Measurements from ENCODE around the gene ERGIC2. TPM values are rescaled to one million over a fixed set of nuclear protein-coding genes. Genes with fewer than 3 reads are reported as not detected.

The ERGIC2 gene
- total RNA-seq, 1 experiment from 2014 or later = 140 TPM

Other genes starting within 250 kb of the ERGIC2 start
- gene FAR2, start 231.9 kb downstream of the ERGIC2 start, total RNA-seq (2014; rRNA removed; shearing (Covaris generic); ENCODE audit: low replicate concordance) = 19.5 and 30.8 TPM in 2 replicates
- gene OVCH1, start 116.5 kb upstream of the ERGIC2 start, total RNA-seq (2014; rRNA removed; shearing (Covaris generic); ENCODE audit: low replicate concordance) = not detected in 2 replicates

Measured in MG63 (cell line).